ENCODE data around the gene DUOX2.

- TF ChIP-seq CTCF (IDR thresholded peaks at IDR 0.05) (no peak), POLR2A (IDR thresholded peaks at IDR 0.05) (no peak)
Measured at GRCh38 chr15:45132844-45133560, 19.0 kb upstream of the DUOX2 start.

Data from testis (tissue), 2 donors.